ENCODE results near the gene XPO6. TPM values are rescaled to one million over a fixed set of nuclear protein-coding genes. Genes with fewer than 3 reads are reported as not detected.

XPO6 gene
- total RNA-seq, 1 experiment from 2014 or later = 135 TPM

DNA sequence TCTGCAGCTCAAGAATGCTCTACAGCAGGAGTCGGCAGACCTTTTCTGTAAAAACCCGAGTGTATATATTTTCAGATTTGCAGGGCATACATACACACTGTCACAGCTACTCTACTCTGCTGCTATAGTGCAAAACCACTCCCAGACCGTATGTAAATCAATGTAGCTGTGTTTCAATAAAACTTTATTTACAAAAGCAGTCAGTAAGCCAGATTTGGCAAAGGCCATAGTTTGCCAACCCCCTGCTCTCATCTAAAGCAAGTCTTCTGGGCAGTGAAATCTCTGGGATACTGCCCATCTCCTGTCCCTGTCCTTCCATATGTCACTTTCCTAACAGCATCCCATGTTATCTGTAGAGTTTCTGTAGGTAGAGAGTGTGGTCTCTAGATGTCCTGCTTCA, 91.0 kb downstream of the XPO6 start:
- DNase-seq (ENCODE audit: low read depth, low spot score) (no peak), ATAC-seq (no peak)
- ChIA-PET POLR2A (no interaction called here), CTCF (no interaction called here)
- Histone ChIP-seq H3K4me1 (ENCODE audit: control insufficient read depth, insufficient read depth, low read length) (no peaks in the 10 kb centered on the region), H3K27me3 (ENCODE audit: control insufficient read depth, insufficient read depth, low read length) (no peaks in the 10 kb centered on the region), H3K27ac (ENCODE audit: low read length) (no peak overlapping the region), H3K36me3 (ENCODE audit: control insufficient read depth, insufficient read depth, low read length) (peaks cover 15% of the 10 kb centered on the region), H3K4me3 (ENCODE audit: low read depth in 2 of 2, low read length in 2 of 2) (no peak overlapping the region), H3K9me3 (ENCODE audit: control insufficient read depth, insufficient read depth, low read depth, low read length) (no peaks in the 10 kb centered on the region)
- no TSS peak for BruUV-seq (replicated peaks)
- intact Hi-C loops (cut with micrococcal nuclease; ENCODE audit: unreplicated experiment) = no loop called here
- in situ Hi-C loops (cut with HindIII; ENCODE audit: low pct_unique_long_range_greater_than_20kb, low sequenced_read_pairs) = no loop called here
- TF ChIP-seq SIN3A (IDR thresholded peaks at IDR 0.05; ENCODE audit: borderline replicate concordance, insufficient read depth, low read depth, low read length) (no peak), TCF7L2 (IDR thresholded peaks at IDR 0.05; ENCODE audit: low read depth, low read length) (no peak), POLR2AphosphoS5 (IDR thresholded peaks at IDR 0.05; ENCODE audit: low read depth, low read length) (no peak)
- TF ChIP-seq, protein P1, sequence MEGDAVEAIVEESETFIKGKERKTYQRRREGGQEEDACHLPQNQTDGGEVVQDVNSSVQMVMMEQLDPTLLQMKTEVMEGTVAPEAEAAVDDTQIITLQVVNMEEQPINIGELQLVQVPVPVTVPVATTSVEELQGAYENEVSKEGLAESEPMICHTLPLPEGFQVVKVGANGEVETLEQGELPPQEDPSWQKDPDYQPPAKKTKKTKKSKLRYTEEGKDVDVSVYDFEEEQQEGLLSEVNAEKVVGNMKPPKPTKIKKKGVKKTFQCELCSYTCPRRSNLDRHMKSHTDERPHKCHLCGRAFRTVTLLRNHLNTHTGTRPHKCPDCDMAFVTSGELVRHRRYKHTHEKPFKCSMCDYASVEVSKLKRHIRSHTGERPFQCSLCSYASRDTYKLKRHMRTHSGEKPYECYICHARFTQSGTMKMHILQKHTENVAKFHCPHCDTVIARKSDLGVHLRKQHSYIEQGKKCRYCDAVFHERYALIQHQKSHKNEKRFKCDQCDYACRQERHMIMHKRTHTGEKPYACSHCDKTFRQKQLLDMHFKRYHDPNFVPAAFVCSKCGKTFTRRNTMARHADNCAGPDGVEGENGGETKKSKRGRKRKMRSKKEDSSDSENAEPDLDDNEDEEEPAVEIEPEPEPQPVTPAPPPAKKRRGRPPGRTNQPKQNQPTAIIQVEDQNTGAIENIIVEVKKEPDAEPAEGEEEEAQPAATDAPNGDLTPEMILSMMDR (IDR thresholded peaks at IDR 0.05) = no peak
- TF ChIP-seq, protein P2, sequence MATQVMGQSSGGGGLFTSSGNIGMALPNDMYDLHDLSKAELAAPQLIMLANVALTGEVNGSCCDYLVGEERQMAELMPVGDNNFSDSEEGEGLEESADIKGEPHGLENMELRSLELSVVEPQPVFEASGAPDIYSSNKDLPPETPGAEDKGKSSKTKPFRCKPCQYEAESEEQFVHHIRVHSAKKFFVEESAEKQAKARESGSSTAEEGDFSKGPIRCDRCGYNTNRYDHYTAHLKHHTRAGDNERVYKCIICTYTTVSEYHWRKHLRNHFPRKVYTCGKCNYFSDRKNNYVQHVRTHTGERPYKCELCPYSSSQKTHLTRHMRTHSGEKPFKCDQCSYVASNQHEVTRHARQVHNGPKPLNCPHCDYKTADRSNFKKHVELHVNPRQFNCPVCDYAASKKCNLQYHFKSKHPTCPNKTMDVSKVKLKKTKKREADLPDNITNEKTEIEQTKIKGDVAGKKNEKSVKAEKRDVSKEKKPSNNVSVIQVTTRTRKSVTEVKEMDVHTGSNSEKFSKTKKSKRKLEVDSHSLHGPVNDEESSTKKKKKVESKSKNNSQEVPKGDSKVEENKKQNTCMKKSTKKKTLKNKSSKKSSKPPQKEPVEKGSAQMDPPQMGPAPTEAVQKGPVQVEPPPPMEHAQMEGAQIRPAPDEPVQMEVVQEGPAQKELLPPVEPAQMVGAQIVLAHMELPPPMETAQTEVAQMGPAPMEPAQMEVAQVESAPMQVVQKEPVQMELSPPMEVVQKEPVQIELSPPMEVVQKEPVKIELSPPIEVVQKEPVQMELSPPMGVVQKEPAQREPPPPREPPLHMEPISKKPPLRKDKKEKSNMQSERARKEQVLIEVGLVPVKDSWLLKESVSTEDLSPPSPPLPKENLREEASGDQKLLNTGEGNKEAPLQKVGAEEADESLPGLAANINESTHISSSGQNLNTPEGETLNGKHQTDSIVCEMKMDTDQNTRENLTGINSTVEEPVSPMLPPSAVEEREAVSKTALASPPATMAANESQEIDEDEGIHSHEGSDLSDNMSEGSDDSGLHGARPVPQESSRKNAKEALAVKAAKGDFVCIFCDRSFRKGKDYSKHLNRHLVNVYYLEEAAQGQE (IDR thresholded peaks at IDR 0.05; ENCODE audit: insufficient read depth in 1 of 2, low read depth in 2 of 2, low read length in 1 of 2) = no peak

DNA sequence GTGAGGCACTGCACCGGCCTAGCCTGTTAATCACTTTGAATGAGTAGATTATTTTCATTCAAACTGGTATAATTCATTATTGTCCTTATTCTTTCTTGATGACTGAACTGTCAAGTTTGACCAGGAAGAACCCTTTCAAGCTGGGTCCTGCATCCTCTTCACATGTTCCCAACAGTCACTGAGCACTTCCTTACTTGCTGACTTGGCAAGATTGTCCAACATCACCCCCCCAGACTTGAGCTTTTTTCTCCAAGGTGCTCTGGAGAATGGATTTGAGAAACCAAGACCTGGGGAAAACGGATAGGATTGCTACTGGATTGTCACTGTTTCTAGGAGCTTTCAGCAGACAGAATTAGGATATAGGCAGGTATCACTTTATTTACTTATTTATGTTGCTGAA, 93.1 kb downstream of the XPO6 start:
- intact Hi-C loops (cut with micrococcal nuclease; ENCODE audit: unreplicated experiment) = no loop called here
- no peak overlapping the region for H3K4me3 ChIP-seq (ENCODE audit: low read depth in 2 of 2, low read length in 2 of 2)
- ATAC-seq (no peak), DNase-seq (ENCODE audit: low read depth, low spot score) (no peak)
- in situ Hi-C loops (cut with HindIII; ENCODE audit: low pct_unique_long_range_greater_than_20kb, low sequenced_read_pairs) = no loop called here
- H3K9me3 ChIP-seq (ENCODE audit: control insufficient read depth, insufficient read depth, low read depth, low read length) = no peaks in the 10 kb centered on the region
- H3K27ac ChIP-seq (ENCODE audit: low read length) = no peak overlapping the region
- H3K27me3 ChIP-seq (ENCODE audit: control insufficient read depth, insufficient read depth, low read length) = no peaks in the 10 kb centered on the region
- H3K4me1 ChIP-seq (ENCODE audit: control insufficient read depth, insufficient read depth, low read length) = no peaks in the 10 kb centered on the region
- no TSS peak for BruUV-seq (replicated peaks)
- ChIA-PET POLR2A (no interaction called here), CTCF (no interaction called here)
- H3K36me3 ChIP-seq (ENCODE audit: control insufficient read depth, insufficient read depth, low read length) = peaks cover 11% of the 10 kb centered on the region
- TF ChIP-seq POLR2AphosphoS5 (IDR thresholded peaks at IDR 0.05; ENCODE audit: low read depth, low read length) (no peak), SIN3A (IDR thresholded peaks at IDR 0.05; ENCODE audit: borderline replicate concordance, insufficient read depth, low read depth, low read length) (no peak), TCF7L2 (IDR thresholded peaks at IDR 0.05; ENCODE audit: low read depth, low read length) (no peak)
- TF ChIP-seq, protein P2 (IDR thresholded peaks at IDR 0.05; ENCODE audit: insufficient read depth in 1 of 2, low read depth in 2 of 2, low read length in 1 of 2) = no peak
- TF ChIP-seq, protein P1 (IDR thresholded peaks at IDR 0.05) = no peak

Data from Panc1 (cell line).